Measurements from ENCODE around the gene PIWIL4.
"Not testable (repeated sequence)": the region's sequence is repeated elsewhere in the genome, so short reads cannot be mapped to it uniquely, and the experiment has no call there.

Gene PIWIL4

GRCh38 chr11:94584978-94585377, 17.8 kb downstream of the PIWIL4 start:
- DNase-seq (ENCODE audit: low read depth in 2 of 2) = no peak

- no peak for DNase-seq (ENCODE audit: low read depth in 2 of 2)
Observed at GRCh38 chr11:94585399-94585798, 18.2 kb downstream of the PIWIL4 start.

GRCh38 chr11:94586546-94586945, 19.4 kb downstream of the PIWIL4 start:
- DNase-seq (ENCODE audit: low read depth in 2 of 2) = no peak

GRCh38 chr11:94586978-94587377, 19.8 kb downstream of the PIWIL4 start:
- DNase-seq (ENCODE audit: low read depth in 2 of 2) = no peak

GRCh38 chr11:94588366-94588942, 21.3 kb downstream of the PIWIL4 start:
- DNase-seq (ENCODE audit: low read depth in 2 of 2) = no peak

GRCh38 chr11:94590352-94591041, 23.3 kb downstream of the PIWIL4 start:
- no peak for DNase-seq (ENCODE audit: low read depth in 2 of 2)

- DNase-seq (ENCODE audit: low read depth in 2 of 2) = no peak
Observed at GRCh38 chr11:94593030-94593429, 25.9 kb downstream of the PIWIL4 start.

GRCh38 chr11:94595076-94595475, 27.9 kb downstream of the PIWIL4 start:
- DNase-seq (ENCODE audit: low read depth in 2 of 2) = no peak

GRCh38 chr11:94597896-94598295, 30.7 kb downstream of the PIWIL4 start:
- no peak for DNase-seq (ENCODE audit: low read depth in 2 of 2)

GRCh38 chr11:94599510-94599909, 32.3 kb downstream of the PIWIL4 start:
- no peak for DNase-seq (ENCODE audit: low read depth in 2 of 2)

GRCh38 chr11:94602430-94603372, 35.5 kb downstream of the PIWIL4 start:
- no peak for DNase-seq (ENCODE audit: low read depth in 2 of 2)

- no peak for DNase-seq (ENCODE audit: low read depth in 2 of 2)
Observed at GRCh38 chr11:94603587-94603986, 36.4 kb downstream of the PIWIL4 start.

GRCh38 chr11:94604482-94604881, 37.3 kb downstream of the PIWIL4 start:
- DNase-seq (ENCODE audit: low read depth in 2 of 2) = no peak

- no peak for DNase-seq (ENCODE audit: low read depth in 2 of 2)
Observed at GRCh38 chr11:94613120-94613519, 46.0 kb downstream of the PIWIL4 start.

GRCh38 chr11:94623120-94623735, 56.1 kb downstream of the PIWIL4 start:
- no peak for DNase-seq (ENCODE audit: low read depth in 2 of 2)

GRCh38 chr11:94625422-94625821, 58.3 kb downstream of the PIWIL4 start:
- not testable (repeated sequence) for DNase-seq (ENCODE audit: low read depth in 2 of 2)

- not testable (repeated sequence) for DNase-seq (ENCODE audit: low read depth in 2 of 2)
Observed at GRCh38 chr11:94627003-94627560, 59.9 kb downstream of the PIWIL4 start.

- DNase-seq (ENCODE audit: low read depth in 2 of 2) = no peak
Observed at GRCh38 chr11:94629741-94630140, 62.6 kb downstream of the PIWIL4 start.

- DNase-seq (ENCODE audit: low read depth in 2 of 2) = no peak
Observed at GRCh38 chr11:94630221-94630620, 63.1 kb downstream of the PIWIL4 start.

- no peak for DNase-seq (ENCODE audit: low read depth in 2 of 2)
Observed at GRCh38 chr11:94632356-94632755, 65.2 kb downstream of the PIWIL4 start.

GRCh38 chr11:94635072-94635471, 67.9 kb downstream of the PIWIL4 start:
- DNase-seq (ENCODE audit: low read depth in 2 of 2) = no peak
